ENCODE data around the gene FAM193A.
"Not testable (repeated sequence)": the region's sequence is repeated elsewhere in the genome, so short reads cannot be mapped to it uniquely, and the experiment has no call there.

The FAM193A gene

DNA sequence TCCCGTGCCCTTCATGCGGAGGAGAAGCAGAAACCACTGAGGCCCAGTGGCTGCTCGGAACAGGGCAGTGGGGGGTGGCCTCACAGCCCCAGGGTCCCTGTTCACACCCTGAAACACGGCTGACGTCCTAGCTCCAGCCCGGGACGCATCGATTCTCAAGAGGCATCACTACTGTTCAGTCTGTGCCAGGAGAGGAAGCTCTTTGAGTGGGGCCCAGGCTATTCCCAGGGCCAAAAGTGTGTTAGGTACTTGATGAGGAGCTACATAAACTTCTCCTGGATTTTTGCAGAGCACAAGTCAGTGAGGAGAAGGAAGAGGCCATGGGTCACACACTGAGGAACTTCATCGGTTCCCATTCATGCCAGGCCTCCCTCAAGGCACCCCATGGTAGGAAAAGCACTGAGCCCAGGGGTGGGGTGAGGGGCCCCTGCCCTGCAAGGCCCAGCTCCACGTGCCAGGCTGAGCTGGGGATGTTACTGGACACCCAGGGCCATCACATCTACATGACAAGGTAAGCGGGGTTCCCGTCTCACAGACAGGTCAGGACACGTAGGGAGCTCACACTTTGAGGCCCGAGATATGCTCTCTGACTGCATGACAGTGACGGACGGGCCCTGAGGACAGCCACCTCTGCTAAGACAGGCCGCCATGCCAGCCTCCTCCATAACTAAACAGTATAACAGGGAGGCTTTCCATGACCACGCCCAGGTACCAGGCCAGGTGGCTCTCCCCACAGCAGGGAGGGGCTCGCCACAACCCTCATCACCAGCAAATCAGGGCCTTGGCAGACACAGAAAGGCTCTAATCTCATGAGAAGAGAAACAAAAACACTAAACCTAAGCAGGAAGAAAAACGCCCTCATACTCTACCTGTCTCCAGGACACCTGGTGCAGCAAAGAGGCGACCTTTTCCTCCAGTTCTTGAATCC is 207.3 kb downstream of the FAM193A start:
- DNase-seq (ENCODE audit: extremely low read depth in 1 of 2, low read depth in 1 of 2) = no peak

GRCh38 chr4:2744576-2745270 is 208.3 kb downstream of the FAM193A start:
- DNase-seq (ENCODE audit: extremely low read depth in 1 of 2, low read depth in 1 of 2) = no peak

GRCh38 chr4:2745516-2745915 is 209.1 kb downstream of the FAM193A start:
- DNase-seq (ENCODE audit: extremely low read depth in 1 of 2, low read depth in 1 of 2) = no peak

DNA sequence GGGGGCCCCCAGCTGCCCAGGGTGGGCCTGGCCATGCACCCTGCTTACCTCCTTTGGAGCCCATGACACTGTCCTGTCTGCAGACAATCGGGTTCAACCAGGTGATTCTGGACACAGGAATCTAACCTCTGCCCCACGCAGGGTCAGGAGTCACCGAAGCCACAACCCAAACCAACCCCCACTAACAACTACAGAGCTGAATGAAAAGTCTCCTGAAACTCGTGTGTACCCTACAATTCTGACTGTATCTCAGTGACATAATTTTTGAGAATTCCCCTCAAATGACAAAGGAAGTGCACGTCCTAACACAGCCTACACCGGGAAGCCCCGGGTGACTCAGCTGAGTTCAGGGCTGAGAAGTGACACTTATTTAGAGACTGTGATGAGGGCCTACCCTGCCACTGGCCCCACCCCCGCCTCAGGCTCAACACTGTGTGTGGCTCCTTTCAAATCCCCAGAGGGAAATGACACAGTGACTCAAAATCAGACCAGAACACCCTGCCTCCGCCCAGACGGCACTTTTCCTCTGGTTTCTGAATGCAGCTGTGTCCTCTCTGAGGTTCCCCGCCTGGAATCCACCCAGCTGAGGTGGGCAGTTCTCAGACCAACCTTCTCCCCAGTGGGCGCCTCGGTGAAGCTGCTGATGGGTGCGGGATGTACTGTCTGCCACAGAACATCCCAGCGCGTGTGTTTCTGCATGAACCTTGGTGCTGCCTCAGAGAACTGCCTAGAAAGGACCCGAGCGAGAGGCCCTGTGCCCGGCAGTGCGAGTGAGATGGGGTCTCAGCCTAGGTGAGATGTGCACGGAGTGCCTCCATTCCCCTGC is 209.7 kb downstream of the FAM193A start:
- DNase-seq (ENCODE audit: extremely low read depth in 1 of 2, low read depth in 1 of 2) = peak; percentile 34 to 67

DNA sequence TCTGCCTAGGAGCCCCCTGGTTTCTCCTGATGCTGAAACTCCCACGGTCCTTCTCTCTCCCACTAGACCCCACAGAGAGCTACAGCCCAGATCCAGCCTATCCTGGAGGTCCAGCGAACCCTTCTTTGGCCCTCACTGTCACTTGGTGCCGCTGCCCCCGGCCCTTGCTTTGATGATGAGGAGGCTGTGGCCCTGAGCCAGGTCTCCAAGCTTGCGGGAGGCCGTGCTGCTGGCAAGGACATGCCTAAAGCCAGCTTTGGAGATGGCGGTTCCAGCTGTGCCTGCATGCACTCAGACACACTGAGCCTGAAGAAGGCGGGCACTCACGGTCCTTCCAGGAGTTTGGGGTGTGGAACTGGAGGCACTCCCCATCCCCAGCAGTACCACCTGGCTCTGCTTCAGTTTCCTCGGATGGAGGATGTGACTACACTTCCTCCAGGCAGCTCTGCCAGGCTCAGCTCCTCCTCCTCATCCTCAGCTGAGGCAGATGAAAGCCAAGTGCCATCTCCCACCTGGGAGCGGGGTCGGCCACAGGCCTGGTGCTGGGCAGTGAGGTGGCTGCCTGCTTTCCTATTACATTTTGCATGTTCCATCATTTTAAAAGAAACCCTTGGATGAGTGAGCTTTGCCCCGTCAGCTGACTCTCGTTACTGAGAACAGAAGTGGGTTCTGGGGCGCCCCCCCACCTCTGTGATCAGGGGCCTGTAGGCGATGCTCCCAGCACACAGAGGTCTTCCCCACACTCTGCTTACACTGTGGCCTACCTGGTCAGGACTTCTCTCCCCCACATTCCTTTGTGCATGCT is 210.6 kb downstream of the FAM193A start:
- no peak for DNase-seq (ENCODE audit: extremely low read depth in 1 of 2, low read depth in 1 of 2)

- DNase-seq (ENCODE audit: extremely low read depth in 1 of 2, low read depth in 1 of 2) = no peak
Observed at GRCh38 chr4:2750719-2751605, 214.5 kb downstream of the FAM193A start.

GRCh38 chr4:2753436-2753835 is 217.0 kb downstream of the FAM193A start:
- no peak for DNase-seq (ENCODE audit: extremely low read depth in 1 of 2, low read depth in 1 of 2)

- no peak for DNase-seq (ENCODE audit: extremely low read depth in 1 of 2, low read depth in 1 of 2)
Observed at GRCh38 chr4:2754848-2755819, 218.7 kb downstream of the FAM193A start.

- DNase-seq (ENCODE audit: extremely low read depth in 1 of 2, low read depth in 1 of 2) = peak; percentile 40 to 69
Observed at GRCh38 chr4:2755821-2756690, 219.6 kb downstream of the FAM193A start, which contains the start of gene TNIP2. TNIP2 (minus strand) TSS chr4:2756336; CDS start chr4:2756289, 47 bp downstream.

DNA sequence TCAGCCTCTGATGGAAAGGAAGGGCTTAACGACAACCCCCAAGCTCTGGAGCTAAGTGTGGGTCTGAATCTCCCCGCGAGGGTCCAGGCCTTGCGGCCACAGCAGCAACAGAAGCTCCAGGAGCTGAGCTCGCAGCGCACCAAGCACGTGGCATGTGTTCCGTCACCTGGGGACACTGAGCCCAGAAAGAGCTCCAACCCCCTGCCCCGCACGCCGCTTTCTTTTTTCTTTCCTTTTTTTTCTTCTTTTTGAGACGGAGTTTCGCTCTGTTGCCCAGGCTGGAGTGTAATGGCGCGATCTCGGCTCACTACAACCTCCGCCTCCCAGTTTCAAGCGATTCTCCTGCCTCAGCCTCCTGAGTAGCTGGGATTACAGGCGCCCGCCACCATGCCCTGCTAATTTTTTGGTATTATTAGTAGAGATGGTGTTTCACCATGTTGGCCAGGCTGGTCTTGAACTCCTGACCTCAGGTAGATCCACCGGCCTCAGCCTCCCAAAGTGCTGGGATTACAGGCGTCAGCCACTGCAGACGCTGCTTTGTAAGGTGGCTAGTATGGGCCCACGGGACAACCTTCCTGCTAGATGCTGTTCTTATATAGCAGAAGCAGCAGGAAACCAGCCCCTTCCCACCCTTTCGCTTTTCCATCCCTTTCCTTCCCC is 220.4 kb downstream of the FAM193A start:
- DNase-seq (ENCODE audit: extremely low read depth in 1 of 2, low read depth in 1 of 2) = no peak

DNA sequence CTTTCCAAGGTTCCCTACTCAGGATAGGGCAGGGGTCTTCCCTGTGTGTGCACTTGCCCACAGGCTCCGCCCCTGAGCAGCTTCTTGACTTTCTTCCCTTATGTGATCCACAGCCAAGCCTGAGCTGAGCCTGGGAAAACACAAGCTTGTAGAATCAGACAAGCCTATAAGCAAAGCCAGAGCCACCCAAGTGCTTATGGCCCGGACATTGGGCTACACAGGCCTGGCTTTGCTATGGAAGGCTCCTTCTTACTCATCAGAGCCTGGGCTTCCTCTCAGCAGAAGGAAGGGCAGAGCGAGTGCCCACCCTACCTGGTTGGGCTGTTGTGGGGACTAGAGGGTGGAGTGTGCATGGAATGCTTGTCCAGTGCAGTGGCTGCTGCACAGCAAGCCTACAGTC is 221.0 kb downstream of the FAM193A start:
- DNase-seq (ENCODE audit: extremely low read depth in 1 of 2, low read depth in 1 of 2) = no peak

DNA sequence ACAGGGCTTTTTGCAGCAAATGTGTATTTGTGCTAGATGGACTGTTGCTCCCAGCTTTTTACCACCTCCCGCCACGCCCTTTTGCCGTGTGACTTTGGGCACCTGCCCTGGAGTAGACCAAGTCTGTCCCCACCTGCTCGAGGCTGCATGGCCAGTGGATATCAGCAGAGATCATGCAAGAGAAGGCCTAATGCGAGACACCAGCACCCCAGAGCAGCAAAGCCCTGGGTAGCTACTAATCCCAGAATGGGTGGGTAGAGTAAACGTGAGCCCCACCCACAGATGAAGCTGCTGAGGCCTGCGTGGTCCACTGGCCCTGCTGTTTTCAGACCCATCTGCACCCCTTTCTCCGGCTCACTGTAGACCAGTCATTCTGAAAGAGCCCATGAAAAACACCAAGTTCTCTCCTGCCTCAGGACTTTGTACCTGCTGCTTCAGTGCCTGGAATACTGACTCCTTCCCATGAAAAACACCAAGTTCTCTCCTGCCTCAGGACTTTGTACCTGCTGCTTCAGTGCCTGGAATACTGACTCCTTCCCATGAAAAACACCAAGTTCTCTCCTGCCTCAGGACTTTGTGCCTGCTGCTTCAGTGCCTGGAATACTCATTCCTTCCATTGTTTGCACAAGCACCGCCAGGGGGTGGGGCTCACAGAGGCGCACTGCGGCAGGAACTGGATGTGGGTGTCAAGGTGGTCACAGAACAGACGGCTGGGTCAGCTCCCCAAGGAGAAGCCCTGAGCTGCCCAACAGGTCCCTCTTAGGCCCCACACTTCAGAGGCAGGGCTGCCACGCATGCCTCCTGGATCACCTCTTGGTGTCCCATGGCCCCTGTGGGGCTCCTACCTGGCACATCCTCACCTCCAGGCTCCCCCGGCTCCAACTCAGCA is 224.8 kb downstream of the FAM193A start:
- DNase-seq (ENCODE audit: extremely low read depth in 1 of 2, low read depth in 1 of 2) = no peak

- DNase-seq (ENCODE audit: extremely low read depth in 1 of 2, low read depth in 1 of 2) = no peak
Observed at GRCh38 chr4:2762048-2762447, 225.6 kb downstream of the FAM193A start.

GRCh38 chr4:2762486-2763370 is 226.3 kb downstream of the FAM193A start:
- DNase-seq (ENCODE audit: extremely low read depth in 1 of 2, low read depth in 1 of 2) = not testable (repeated sequence)

DNA sequence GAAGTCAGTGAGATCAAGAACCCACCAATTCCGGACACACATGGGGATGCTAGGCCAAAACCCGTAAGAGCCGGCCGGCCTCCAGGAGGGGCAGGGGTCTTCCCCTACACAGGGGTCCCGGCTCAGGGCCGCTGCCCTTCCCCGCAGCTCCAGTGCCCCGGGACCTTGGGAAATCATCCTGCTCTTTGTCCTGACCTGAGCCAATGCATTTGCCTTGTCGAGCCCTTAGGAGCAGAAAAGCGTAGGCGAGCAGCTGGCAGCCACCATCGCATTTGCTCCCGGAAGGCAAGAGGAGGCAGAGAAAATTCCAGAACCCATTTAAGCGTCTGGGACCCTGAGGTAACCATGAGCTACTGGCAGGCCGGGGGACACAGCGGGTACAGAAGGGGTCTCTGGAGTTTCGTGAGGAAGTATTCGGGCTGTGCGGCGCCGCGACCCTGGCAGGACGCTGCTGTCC is 227.1 kb downstream of the FAM193A start:
- no peak for DNase-seq (ENCODE audit: extremely low read depth in 1 of 2, low read depth in 1 of 2)
